GM23338 (cell line): ENCODE measurements around the gene NTPCR. TPM values are rescaled to one million over a fixed set of nuclear protein-coding genes. Genes with fewer than 3 reads are reported as not detected.

Experiments
- ATAC-seq: fragments of 200-7000 bp; cut with Tn5 transposase; 3 replicates; pipeline ENCODE4 v1.9.1; 2020
- DNase-seq: peaks from one replicate; pipeline ENCODE4 v3.0.0-alpha.2; 2015; ENCODE audit warnings: low spot score
- H2AFZ ChIP-seq: fragments of 200-600 bp; sonication (generic); 2 replicates; pipeline ENCODE4 v1.8.0; 2016; ENCODE audit warnings: antibody characterized with exemption, mild to moderate bottlenecking, moderate library complexity
- H3F3A ChIP-seq: fragments of 200-600 bp; sonication (generic); replicated peaks from 2 replicates; pipeline ENCODE4 v1.8.0; 2017; ENCODE audit warnings: antibody characterized with exemption, mixed run types, low read depth
- H3K27ac ChIP-seq: fragments of 200-600 bp; sonication (generic); 2 replicates; pipeline ENCODE4 v1.6.1; 2016; ENCODE audit warnings: low read depth
- H3K27me3 ChIP-seq: fragments of 200-600 bp; sonication (generic); 2 replicates; pipeline ENCODE4 v1.8.0; 2016; ENCODE audit warnings: mild to moderate bottlenecking, mixed run types, moderate library complexity; ENCODE audit not compliant: insufficient read depth
- H3K36me3 ChIP-seq: fragments of 200-600 bp; sonication (generic); 2 replicates; pipeline ENCODE4 v1.8.0; 2016; ENCODE audit warnings: mild to moderate bottlenecking; ENCODE audit not compliant: insufficient read depth
- H3K4me1 ChIP-seq: fragments of 200-600 bp; sonication (generic); 2 replicates; pipeline ENCODE4 v1.8.0; 2016; ENCODE audit warnings: mild to moderate bottlenecking, moderate library complexity; ENCODE audit not compliant: insufficient read depth
- H3K4me2 ChIP-seq: fragments of 200-600 bp; sonication (generic); 2 replicates; pipeline ENCODE4 v1.7.1; 2017; ENCODE audit warnings: mixed run types
- H3K4me3 ChIP-seq: fragments of 200-600 bp; sonication (generic); 2 replicates; pipeline ENCODE4 v1.6.1; 2016; ENCODE audit warnings: mixed run types
- H3K79me2 ChIP-seq: fragments of 200-600 bp; sonication (generic); replicated peaks from 2 replicates; pipeline ENCODE4 v1.8.0; 2017; ENCODE audit warnings: mild to moderate bottlenecking; ENCODE audit not compliant: insufficient read depth
- H3K9me2 ChIP-seq: fragments of 200-600 bp; sonication (generic); 2 replicates; pipeline ENCODE4 v1.8.0; 2017; ENCODE audit not compliant: insufficient read depth
- H4K20me1 ChIP-seq: fragments of 200-600 bp; sonication (generic); replicated peaks from 2 replicates; pipeline ENCODE4 v1.8.0; 2017; ENCODE audit warnings: mild to moderate bottlenecking; ENCODE audit not compliant: insufficient read depth
- H3K27ac Mint-ChIP-seq: 2 replicates; pipeline ENCODE4 v1.8.0; 2020; ENCODE audit warnings: inconsistent platforms, mild to moderate bottlenecking, moderate library complexity, mixed read lengths
- H3K27me3 Mint-ChIP-seq: 3 replicates; pipeline ENCODE4 v1.8.0; 2022; ENCODE audit warnings: low read depth, mild to moderate bottlenecking, moderate library complexity, mixed read lengths, inconsistent platforms; ENCODE audit not compliant: insufficient read depth, poor library complexity
- H3K36me3 Mint-ChIP-seq: 3 replicates; pipeline ENCODE4 v1.8.0; 2021; ENCODE audit warnings: low read depth, mild to moderate bottlenecking, inconsistent platforms, moderate library complexity, mixed read lengths
- H3K4me1 Mint-ChIP-seq: 3 replicates; pipeline ENCODE4 v1.8.0; 2020; ENCODE audit warnings: mild to moderate bottlenecking, inconsistent platforms, mixed read lengths
- H3K4me3 Mint-ChIP-seq: 3 replicates; pipeline ENCODE4 v1.8.0; 2021; ENCODE audit warnings: moderate library complexity, mild to moderate bottlenecking, inconsistent platforms, mixed read lengths
- H3K9me3 Mint-ChIP-seq: 3 replicates; pipeline ENCODE4 v1.8.0; 2020; ENCODE audit warnings: moderate library complexity, mild to moderate bottlenecking, inconsistent platforms, mixed read lengths
- CTCF ChIP-seq, 2 experiments: fragments of 200-600 bp in 1 of 2; sonication (generic) in 1 of 2; conservative IDR thresholded peaks; 2 replicates each; pipeline versions ENCODE4 v1.5.1 to v1.6.1; 2016 to 2017; ENCODE audit warnings: antibody characterized with exemption in 2 of 2, low read depth in 2 of 2, mild to moderate bottlenecking in 2 of 2, moderate library complexity in 1 of 2
- ETS1 ChIP-seq: IDR thresholded peaks from 2 replicates; pipeline ENCODE4 v1.6.1; 2016; ENCODE audit warnings: antibody characterized with exemption
- EZH2phosphoT487 ChIP-seq: fragments of 200-600 bp; sonication (generic); IDR thresholded peaks from one replicate; pipeline ENCODE4 v1.8.1; 2018; ENCODE audit warnings: antibody characterized with exemption; ENCODE audit not compliant: unreplicated experiment
- NANOG ChIP-seq: IDR thresholded peaks from 2 replicates; pipeline ENCODE4 v1.6.1; 2016; ENCODE audit warnings: antibody characterized with exemption, borderline replicate concordance
- POLR2AphosphoS5 ChIP-seq: IDR thresholded peaks from 2 replicates; pipeline ENCODE4 v1.6.1; 2016; ENCODE audit warnings: antibody characterized with exemption, low read depth
- ZNF114 ChIP-seq: fragments of 250-450 bp; sonication (Bioruptor Pico); IDR thresholded peaks from 2 replicates; pipeline ENCODE4 v1.5.0; 2020; ENCODE audit warnings: mild to moderate bottlenecking, moderate library complexity
- ZNF462 ChIP-seq: fragments of 250-450 bp; sonication (Bioruptor Pico); IDR thresholded peaks from 2 replicates; pipeline ENCODE4 v1.5.0; 2020; ENCODE audit warnings: mild to moderate bottlenecking, moderate library complexity
- polyA plus RNA-seq: library from polyadenylated mRNA; unstranded; fragments of >200 nt; fragmentation: Nextera tagmentation; extraction: Ambion mirVana; gene quantifications from 2 replicates; pipeline ENCODE4 v1.2.1, GENCODE V29; 2016
- total RNA-seq: library from RNA; depleted of rRNA; stranded (reverse); fragments of >200 nt; shearing (Covaris generic); gene quantifications from 2 replicates; pipeline ENCODE4 v1.2.3, GENCODE V29; 2014

Gene NTPCR
- total and polyA plus RNA-seq, 2 experiments from 2014 or later: 64.1 to 150 TPM

- Mint-ChIP-seq H3K9me3 (no peaks in the 10 kb centered on the region; the same call in 2 of the 3 replicates), H3K4me3 (no peak overlapping the region), H3K27me3 (no peaks in the 10 kb centered on the region), H3K36me3 (no peaks in the 10 kb centered on the region), H3K4me1 (peaks cover 16% of the 10 kb centered on the region), H3K27ac (no peak overlapping the region)
- H3K36me3 ChIP-seq: no peaks in the 10 kb centered on the region
- TF ChIP-seq ZNF462 (no peak), ETS1 (no peak), EZH2phosphoT487 (no peak), NANOG (no peak), POLR2AphosphoS5 (no peak), ZNF114 (CRISPR knock-in tag) (no peak), CTCF (conservative IDR thresholded peaks at IDR 0.05; ENCODE audit: low read depth in 2 of 2) (no peak)
- no peaks in the 10 kb centered on the region for H3K79me2 ChIP-seq
- H3K27me3 ChIP-seq: no peaks in the 10 kb centered on the region
- no peak overlapping the region for H3K4me3 ChIP-seq
- no peak for DNase-seq
- no peaks in the 10 kb centered on the region for H3F3A ChIP-seq
- no peak for ATAC-seq
- no peak overlapping the region for H3K4me2 ChIP-seq
- no peak overlapping the region for H2AFZ ChIP-seq
- H3K27ac ChIP-seq: no peak overlapping the region
- H4K20me1 ChIP-seq: no peaks in the 10 kb centered on the region
- peaks cover 13% of the 10 kb centered on the region for H3K4me1 ChIP-seq
- peaks cover 13% of the 10 kb centered on the region for H3K9me2 ChIP-seq
Observed at GRCh38 chr1:232906441-232906840, 44.0 kb upstream of the NTPCR start.
